OCI-LY7 (cell line): ENCODE results near the gene DDX10.

Experiments used
- EZH2phosphoT487 ChIP-seq: fragments of 200-600 bp; sonication (generic); IDR thresholded peaks from 2 replicates; pipeline ENCODE4 v1.6.1; 2018; ENCODE audit warnings: low read depth, borderline replicate concordance, mild to moderate bottlenecking, mixed run types, antibody characterized with exemption, low read length, moderate library complexity, mixed read lengths
- TF ChIP-seq, protein P1 (sequence below): fragments of 200-600 bp; sonication (generic); conservative IDR thresholded peaks from 2 replicates; pipeline ENCODE4 v1.5.1; 2014; ENCODE audit warnings: mild to moderate bottlenecking, antibody characterized with exemption, low read length, moderate library complexity, mixed read lengths

DNA sequence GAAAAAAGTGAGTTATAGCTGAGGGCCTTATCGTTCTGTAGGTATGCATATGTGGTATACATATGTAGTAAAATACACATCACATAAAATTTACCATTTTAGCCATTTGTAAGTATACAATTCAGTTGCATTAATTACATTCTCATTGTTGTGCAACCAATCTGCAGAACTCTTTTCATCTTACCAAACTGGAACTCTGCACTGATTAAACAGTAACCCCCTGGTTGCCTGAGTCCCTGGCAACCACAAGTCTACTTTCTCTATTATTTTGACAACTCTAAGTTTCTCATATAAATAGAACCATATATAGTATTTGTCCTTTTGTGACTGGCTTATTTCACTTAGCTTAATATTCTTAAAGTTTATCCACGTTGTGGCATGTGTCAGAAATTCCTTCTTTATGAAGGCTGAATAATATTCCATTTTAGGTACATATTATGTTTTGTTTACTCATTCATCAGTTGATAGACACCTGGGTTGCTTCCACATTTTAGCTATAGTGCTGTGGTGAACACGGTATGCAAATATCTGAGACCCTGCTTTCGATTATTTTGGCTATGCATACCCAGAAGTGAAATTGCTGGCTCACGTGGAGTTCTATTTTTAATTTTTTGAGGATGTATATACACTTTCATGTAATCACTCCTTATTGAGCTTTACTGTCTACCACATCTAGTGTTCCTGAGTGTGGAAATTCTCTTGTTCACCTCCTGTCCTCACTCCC lies 1.6 kb upstream of the DDX10 start:
- TF ChIP-seq, protein P1, sequence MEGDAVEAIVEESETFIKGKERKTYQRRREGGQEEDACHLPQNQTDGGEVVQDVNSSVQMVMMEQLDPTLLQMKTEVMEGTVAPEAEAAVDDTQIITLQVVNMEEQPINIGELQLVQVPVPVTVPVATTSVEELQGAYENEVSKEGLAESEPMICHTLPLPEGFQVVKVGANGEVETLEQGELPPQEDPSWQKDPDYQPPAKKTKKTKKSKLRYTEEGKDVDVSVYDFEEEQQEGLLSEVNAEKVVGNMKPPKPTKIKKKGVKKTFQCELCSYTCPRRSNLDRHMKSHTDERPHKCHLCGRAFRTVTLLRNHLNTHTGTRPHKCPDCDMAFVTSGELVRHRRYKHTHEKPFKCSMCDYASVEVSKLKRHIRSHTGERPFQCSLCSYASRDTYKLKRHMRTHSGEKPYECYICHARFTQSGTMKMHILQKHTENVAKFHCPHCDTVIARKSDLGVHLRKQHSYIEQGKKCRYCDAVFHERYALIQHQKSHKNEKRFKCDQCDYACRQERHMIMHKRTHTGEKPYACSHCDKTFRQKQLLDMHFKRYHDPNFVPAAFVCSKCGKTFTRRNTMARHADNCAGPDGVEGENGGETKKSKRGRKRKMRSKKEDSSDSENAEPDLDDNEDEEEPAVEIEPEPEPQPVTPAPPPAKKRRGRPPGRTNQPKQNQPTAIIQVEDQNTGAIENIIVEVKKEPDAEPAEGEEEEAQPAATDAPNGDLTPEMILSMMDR = no peak
- TF ChIP-seq EZH2phosphoT487 = no peak
